Measurements from ENCODE around the gene MAG.
"Not testable (repeated sequence)": the region's sequence is repeated elsewhere in the genome, so short reads cannot be mapped to it uniquely, and the experiment has no call there.

DNA sequence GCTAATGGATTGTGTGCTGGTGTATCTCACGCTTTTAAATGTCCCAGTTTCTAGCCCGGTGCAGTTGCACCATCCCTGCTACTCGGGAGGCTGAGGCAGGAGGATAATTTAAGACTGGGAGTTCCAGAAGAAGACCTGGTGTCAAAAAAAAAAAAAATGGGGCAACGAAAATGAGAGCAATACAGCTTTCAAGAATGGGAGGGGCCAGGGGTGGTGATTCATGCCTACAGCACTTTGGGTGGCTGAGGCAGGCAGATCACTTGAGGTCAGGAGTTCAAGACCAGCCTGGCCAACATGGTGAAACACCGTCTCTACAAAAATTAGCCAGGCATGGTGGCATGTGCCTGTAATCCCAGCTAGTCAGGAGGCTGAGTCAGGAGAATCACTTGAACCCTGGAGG, 5.9 kb upstream of the MAG start:
- TF ChIP-seq, protein P1, sequence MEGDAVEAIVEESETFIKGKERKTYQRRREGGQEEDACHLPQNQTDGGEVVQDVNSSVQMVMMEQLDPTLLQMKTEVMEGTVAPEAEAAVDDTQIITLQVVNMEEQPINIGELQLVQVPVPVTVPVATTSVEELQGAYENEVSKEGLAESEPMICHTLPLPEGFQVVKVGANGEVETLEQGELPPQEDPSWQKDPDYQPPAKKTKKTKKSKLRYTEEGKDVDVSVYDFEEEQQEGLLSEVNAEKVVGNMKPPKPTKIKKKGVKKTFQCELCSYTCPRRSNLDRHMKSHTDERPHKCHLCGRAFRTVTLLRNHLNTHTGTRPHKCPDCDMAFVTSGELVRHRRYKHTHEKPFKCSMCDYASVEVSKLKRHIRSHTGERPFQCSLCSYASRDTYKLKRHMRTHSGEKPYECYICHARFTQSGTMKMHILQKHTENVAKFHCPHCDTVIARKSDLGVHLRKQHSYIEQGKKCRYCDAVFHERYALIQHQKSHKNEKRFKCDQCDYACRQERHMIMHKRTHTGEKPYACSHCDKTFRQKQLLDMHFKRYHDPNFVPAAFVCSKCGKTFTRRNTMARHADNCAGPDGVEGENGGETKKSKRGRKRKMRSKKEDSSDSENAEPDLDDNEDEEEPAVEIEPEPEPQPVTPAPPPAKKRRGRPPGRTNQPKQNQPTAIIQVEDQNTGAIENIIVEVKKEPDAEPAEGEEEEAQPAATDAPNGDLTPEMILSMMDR (IDR thresholded peaks at IDR 0.05 in 2 of 3, conservative IDR thresholded peaks at IDR 0.05 in 1 of 3; ENCODE audit: control insufficient read depth in 2 of 3, extremely low read depth in 1 of 3, insufficient read depth in 1 of 3, low read depth in 3 of 3, low read length in 3 of 3) = not testable (repeated sequence)
- TF ChIP-seq EZH2 (IDR thresholded peaks at IDR 0.05; ENCODE audit: borderline replicate concordance, control insufficient read depth, low read depth, low read length); GATAD2B (conservative IDR thresholded peaks at IDR 0.05; ENCODE audit: low read depth); STAT1 (conservative IDR thresholded peaks at IDR 0.05); POLR2AphosphoS5 (IDR thresholded peaks at IDR 0.05; ENCODE audit: low read length); KAT2A (conservative IDR thresholded peaks at IDR 0.05; ENCODE audit: control insufficient read depth, low read depth, low read length): not testable (repeated sequence)
- TF ChIP-seq, protein P2, sequence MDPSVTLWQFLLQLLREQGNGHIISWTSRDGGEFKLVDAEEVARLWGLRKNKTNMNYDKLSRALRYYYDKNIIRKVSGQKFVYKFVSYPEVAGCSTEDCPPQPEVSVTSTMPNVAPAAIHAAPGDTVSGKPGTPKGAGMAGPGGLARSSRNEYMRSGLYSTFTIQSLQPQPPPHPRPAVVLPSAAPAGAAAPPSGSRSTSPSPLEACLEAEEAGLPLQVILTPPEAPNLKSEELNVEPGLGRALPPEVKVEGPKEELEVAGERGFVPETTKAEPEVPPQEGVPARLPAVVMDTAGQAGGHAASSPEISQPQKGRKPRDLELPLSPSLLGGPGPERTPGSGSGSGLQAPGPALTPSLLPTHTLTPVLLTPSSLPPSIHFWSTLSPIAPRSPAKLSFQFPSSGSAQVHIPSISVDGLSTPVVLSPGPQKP (IDR thresholded peaks at IDR 0.05; ENCODE audit: low read depth, low read length) = not testable (repeated sequence)

Measured in GM12878 (cell line).